Activated T-helper 2 cell treated with anti-CD3 and anti-CD28 coated beads, Interferon-gamma antibody, Interleukin-2, Interleukin-4, amounts not matched to agents 10 μg/mL and 5 μg/mL and 100 μg/mL, durations not matched to agents 14 hours and 24 hours and 36 hours (primary cell): ENCODE data around the gene C11orf52. TPM values are rescaled to one million over a fixed set of nuclear protein-coding genes. Genes with fewer than 3 reads are reported as not detected.
A peak's percentile ranks its signal among the peaks of the same experiment; 100 is the strongest.
"Not testable (repeated sequence)": the region's sequence is repeated elsewhere in the genome, so short reads cannot be mapped to it uniquely, and the experiment has no call there.

Experiments
- DNase-seq: peaks from one replicate; pipeline ENCODE4 v3.0.0; 2021; ENCODE audit warnings: low spot score
- H3K27ac Mint-ChIP-seq: one replicate; pipeline ENCODE4 v1.8.0; 2021; ENCODE audit warnings: mixed read lengths
- H3K27me3 Mint-ChIP-seq: one replicate; pipeline ENCODE4 v1.8.0; 2021; ENCODE audit warnings: low read depth, mixed read lengths
- H3K36me3 Mint-ChIP-seq: one replicate; pipeline ENCODE4 v1.8.0; 2021; ENCODE audit warnings: low read depth, mixed read lengths
- H3K4me1 Mint-ChIP-seq: one replicate; pipeline ENCODE4 v1.8.0; 2021; ENCODE audit warnings: low read depth, mixed read lengths
- H3K4me3 Mint-ChIP-seq: one replicate; pipeline ENCODE4 v1.8.0; 2021; ENCODE audit warnings: low read depth, mild to moderate bottlenecking, moderate library complexity, mixed read lengths
- H3K9me3 Mint-ChIP-seq: one replicate; pipeline ENCODE4 v1.8.0; 2021; ENCODE audit warnings: mixed read lengths
- intact Hi-C: fragments of 100-400 bp; cut with micrococcal nuclease; formaldehyde crosslinking; loops from one replicate; pipeline ENCODE4 v1.15.1; 2023
- total RNA-seq: library from RNA; stranded (reverse); gene quantifications from 2 replicates; pipeline ENCODE4 v1.2.3, GENCODE V29; 2022

C11orf52 gene, protein sequence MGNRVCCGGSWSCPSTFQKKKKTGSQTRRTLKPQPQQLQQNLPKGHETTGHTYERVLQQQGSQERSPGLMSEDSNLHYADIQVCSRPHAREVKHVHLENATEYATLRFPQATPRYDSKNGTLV
- total RNA-seq = not detected in 2 replicates

DNA sequence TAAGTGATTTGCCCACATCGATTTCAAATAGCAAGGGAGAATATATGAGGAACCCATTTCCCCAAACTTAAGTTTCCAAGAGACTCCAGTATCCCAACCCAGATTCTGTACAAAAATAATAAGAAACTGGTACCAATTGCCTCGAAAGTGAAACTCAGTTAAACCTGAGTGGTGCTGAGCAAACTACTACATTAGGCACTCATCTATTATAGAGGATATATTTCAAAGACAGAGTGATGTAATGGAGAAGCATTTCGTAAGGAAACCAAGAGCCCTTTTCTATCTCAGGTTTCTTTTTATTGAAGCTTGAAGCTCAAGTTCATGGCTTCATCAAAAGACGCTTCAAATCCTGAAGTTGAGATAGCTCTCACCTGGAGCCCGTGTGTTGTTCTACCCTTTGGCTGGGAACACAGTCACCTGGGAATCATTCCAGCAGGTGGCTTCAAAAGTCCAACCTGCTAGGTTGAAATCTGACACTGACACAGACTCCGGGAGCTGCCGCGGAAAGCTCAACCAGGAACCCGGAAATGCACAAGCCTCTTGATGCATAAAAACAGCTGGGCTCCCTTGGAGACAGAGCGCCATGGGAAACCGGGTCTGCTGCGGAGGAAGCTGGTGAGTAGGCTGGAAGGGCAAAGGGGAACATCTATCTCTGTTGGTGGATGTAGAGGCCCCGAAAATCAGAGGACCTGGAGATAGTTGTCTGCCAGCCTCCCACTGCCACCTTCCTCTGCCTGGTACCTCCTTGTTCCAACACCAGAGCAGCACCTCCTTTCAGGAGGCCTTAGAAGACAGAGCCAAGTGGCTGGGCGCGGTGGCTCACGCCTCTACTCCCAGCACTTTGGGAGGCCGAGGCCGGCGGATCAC, at the start of gene C11orf52:
C11orf52 (plus strand) TSS at position 524 of the 867 bp plus-strand sequence; CDS start at position 584, 60 bp downstream.
- no peaks in the 10 kb centered on the region for H3K9me3 Mint-ChIP-seq
- intact Hi-C loops = no loop called here
- H3K27ac Mint-ChIP-seq = no peak within 1 kb of the TSS
- peaks cover 30% of the 10 kb centered on the region for H3K27me3 Mint-ChIP-seq
- no peak within 1 kb of the TSS for H3K4me3 Mint-ChIP-seq
- H3K4me1 Mint-ChIP-seq = peaks cover 2% of the 10 kb centered on the region
- H3K36me3 Mint-ChIP-seq = no peaks in the 10 kb centered on the region
- DNase-seq = no peak

DNA sequence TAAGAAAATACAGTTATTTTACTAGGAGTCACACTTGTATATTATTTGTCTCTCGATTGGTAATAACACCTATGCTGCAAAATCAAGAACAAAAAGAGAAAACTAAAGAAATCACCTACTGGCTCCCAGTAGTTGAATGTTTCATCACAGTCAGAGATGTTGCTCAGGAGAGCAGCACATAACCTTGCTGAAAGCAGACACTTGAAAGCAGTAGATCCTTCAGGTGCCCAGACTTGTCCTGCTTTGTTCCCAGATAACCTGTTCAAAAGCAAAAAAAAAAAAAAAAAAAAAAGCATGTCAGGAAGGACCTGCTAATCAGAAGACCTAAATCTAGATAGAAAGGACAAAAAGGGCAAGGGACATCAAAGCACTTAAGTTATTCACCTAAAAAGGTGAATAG, 48.6 kb upstream of the C11orf52 start:
- Mint-ChIP-seq H3K4me3 (no peak overlapping the region), H3K4me1 (peaks cover 28% of the 10 kb centered on the region), H3K36me3 (peaks cover 32% of the 10 kb centered on the region), H3K9me3 (no peaks in the 10 kb centered on the region), H3K27me3 (no peaks in the 10 kb centered on the region), H3K27ac (no peak overlapping the region)
- DNase-seq = no peak
- intact Hi-C loops = loop anchor here (2.0 kb wide), 2 partner anchors 57 to 217 kb away; partner anchors contain the start of genes SDHD and TIMM8B

DNA sequence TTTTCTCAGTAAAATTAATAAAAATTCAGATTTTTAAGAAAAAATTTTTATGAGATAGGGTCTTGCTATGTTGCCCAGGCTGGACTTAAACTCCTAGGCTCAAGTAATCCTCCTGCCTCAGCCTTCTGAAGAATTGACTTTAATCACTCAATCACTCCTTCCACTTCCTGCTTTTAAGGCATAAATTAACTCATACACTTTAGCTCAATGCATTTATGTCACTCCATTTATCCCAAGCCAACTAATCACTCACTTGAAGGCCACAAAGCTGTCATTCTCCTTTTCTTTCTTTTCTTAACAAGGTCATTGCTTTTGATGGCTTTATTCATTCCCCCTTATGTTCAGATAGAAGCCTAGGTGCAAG, 48.2 kb upstream of the C11orf52 start:
- peak overlapping the region; percentile 85 for H3K27ac Mint-ChIP-seq
- no peaks in the 10 kb centered on the region for H3K27me3 Mint-ChIP-seq
- peaks cover 28% of the 10 kb centered on the region for H3K4me1 Mint-ChIP-seq
- peak overlapping the region; percentile 91 for H3K4me3 Mint-ChIP-seq
- peaks cover 30% of the 10 kb centered on the region for H3K36me3 Mint-ChIP-seq
- no peaks in the 10 kb centered on the region for H3K9me3 Mint-ChIP-seq
- intact Hi-C loops = loop anchor here (2.0 kb wide), 2 partner anchors 56 to 216 kb away; partner anchors contain the start of genes SDHD and TIMM8B
- no peak for DNase-seq

DNA sequence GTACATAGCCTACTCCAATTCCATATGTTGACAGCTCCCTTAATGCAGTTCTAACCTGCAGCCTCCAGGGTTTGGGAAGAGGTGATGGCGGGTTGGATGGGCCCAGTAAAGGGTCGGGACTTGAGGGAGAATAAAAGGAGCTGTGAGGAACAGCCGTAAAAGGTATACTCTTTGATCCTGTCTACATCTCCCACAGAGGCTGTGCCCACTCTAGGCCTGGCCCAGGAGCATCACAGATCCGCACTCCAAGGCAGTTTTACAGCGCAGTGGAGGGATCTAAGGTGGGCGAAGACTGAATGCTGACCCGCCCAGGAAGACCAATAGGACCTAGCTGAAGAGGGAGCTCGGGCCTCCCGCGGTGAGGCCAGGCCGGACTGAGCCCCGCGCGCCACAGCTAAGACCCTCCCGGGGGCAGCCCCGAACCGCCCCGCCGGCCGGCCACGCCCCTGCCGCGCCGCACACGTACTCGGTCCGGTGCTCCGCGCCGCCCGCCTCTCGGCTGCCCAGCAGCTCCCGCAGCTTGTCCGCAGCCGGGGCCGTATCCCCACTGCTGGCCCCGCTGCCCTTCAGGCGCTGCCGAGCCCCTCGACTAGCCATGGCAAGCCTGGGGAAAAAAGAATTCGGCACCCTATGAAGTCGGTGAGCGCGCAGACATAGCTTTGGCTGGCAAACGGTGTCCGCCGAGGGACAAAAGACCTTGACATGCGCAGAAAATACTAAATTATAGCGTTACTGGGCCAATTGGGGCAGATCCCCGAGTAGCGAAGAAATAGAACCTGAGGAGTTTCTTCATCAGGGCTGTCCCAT, 47.6 kb upstream of the C11orf52 start, which contains the start of gene ALG9:
ALG9 (minus strand) TSS at position 696 of the 807 bp plus-strand sequence; CDS start at position 597, 99 bp downstream.
- Mint-ChIP-seq H3K27ac (peak within 1 kb of the TSS; percentile 85), H3K36me3 (peaks cover 28% of the 10 kb centered on the region), H3K27me3 (no peaks in the 10 kb centered on the region), H3K4me3 (peak within 1 kb of the TSS; percentile 91), H3K9me3 (no peaks in the 10 kb centered on the region), H3K4me1 (peaks cover 28% of the 10 kb centered on the region)
- intact Hi-C loops = loop anchor here (1.0 to 2.0 kb wide), 3 partner anchors 8 to 216 kb away; partner anchors contain the start of genes CFAP68, FDXACB1, SDHD and TIMM8B
- peak; percentile 87 for DNase-seq

DNA sequence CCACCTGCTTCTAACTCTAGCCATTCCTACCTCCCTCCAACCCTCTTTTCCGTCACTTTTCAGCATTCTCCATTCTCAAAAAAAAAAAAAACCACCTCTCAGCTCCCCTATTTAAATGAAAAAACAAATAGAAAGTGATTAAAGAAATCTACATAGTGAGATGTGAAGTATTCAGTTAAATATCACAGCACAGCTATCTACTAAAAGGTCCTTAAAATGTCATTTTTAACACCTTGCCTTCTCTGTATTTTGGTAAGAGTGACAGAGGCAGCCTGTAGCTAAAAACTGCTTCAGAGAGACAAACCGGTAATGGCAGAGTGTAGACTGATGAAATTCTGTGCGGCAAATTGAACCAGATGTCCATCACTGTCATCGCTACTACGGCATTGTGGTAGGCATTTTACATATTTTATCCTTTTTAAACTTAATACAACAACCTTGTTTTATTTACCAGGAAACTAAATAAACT, 47.0 kb upstream of the C11orf52 start:
- Mint-ChIP-seq H3K27ac (peak overlapping the region; percentile 82), H3K9me3 (no peaks in the 10 kb centered on the region), H3K4me1 (peaks cover 29% of the 10 kb centered on the region), H3K4me3 (peak overlapping the region; percentile 91), H3K36me3 (peaks cover 22% of the 10 kb centered on the region), H3K27me3 (no peaks in the 10 kb centered on the region)
- no peak for DNase-seq
- intact Hi-C loops = loop anchor here (1.0 to 2.0 kb wide), 3 partner anchors 8 to 215 kb away; partner anchors contain the start of genes CFAP68, FDXACB1, SDHD and TIMM8B

DNA sequence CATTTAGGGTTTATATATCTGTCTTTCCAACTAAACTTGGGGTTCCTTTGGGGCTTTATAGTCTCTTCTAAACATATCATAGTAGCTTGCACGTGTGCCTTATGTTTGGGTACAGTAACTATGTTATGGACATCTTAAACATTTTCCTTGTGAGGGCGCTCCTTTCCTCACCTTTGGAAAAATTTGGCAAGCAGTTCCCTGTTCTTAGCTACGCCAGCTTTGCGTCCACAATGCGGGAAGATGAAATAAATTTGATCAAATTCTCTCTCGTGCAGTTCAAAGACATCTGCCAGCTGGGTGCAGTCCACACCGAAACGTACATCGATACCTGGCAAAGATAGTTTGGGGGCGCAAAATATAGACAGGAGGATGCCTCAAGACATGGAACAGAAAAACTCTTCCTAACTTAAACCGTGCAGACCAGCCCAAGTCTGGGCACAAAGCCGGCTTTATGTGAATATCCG, 40.3 kb upstream of the C11orf52 start:
- Mint-ChIP-seq H3K9me3 (no peaks in the 10 kb centered on the region), H3K4me1 (peaks cover 13% of the 10 kb centered on the region), H3K4me3 (peak overlapping the region; percentile 96), H3K36me3 (peaks cover 5% of the 10 kb centered on the region), H3K27ac (peak overlapping the region; percentile 100), H3K27me3 (no peaks in the 10 kb centered on the region)
- intact Hi-C loops = loop anchor here (2.0 to 5.0 kb wide), 3 partner anchors 146 to 299 kb away; partner anchors contain the start of genes BCO2, DLAT, NKAPD1 and PIH1D2
- no peak for DNase-seq

DNA sequence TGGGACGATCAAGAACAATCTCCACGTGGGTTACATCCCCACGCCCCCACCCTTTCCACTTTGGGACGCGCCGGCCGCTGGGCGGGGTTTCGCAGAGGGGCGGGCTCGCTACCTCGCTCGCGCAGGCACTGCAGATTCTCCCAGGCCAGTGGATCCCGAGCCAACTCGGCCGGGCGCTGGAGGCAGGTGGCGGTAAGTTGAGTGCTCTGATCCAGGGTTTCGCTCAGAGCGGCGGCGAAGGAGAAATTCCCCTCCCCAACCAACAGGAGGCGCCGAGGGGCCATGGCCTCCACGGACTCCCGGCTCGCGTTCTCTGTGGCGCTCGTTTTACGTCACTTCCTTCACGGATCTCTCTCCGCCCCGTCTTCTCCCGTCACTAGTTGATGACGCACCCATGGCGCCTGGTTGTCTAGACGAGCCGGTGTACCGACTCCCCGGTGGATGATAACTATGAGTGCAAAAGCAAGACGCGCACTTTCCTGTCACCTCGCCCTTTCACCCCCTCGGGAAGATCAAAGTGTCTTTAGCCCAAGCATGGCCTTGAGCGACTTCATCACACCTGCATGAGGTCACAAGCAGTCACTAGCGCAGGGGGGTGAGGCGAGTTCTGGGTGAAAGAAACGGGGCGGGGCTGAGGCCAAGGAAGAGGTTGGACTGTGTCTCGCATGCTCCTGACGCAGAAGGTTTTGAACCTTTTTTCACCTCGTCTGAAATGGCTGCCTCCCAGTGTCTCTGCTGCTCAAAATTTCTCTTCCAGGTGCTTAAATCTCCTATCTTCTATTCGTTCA, 39.7 kb upstream of the C11orf52 start, which contains the start of the genes CFAP68 and FDXACB1:
CFAP68 (plus strand) TSS at position 693 of the 788 bp plus-strand sequence; CDS start at position 713, 20 bp downstream.
FDXACB1 (minus strand) TSS at position 317 of the 788 bp plus-strand sequence; CDS start at position 284, 33 bp downstream.
- Mint-ChIP-seq H3K27me3 (no peaks in the 10 kb centered on the region), H3K4me1 (peaks cover 13% of the 10 kb centered on the region), H3K9me3 (no peaks in the 10 kb centered on the region), H3K27ac (peak within 1 kb of the TSS; percentile 100), H3K4me3 (peak within 1 kb of the TSS; percentile 96), H3K36me3 (peaks cover 5% of the 10 kb centered on the region)
- peak; percentile 94 for DNase-seq
- intact Hi-C loops = loop anchor here (1.0 to 5.0 kb wide), 7 partner anchors 8 to 298 kb away; partner anchors contain the start of genes ALG9, BCO2, DLAT and NKAPD1

DNA sequence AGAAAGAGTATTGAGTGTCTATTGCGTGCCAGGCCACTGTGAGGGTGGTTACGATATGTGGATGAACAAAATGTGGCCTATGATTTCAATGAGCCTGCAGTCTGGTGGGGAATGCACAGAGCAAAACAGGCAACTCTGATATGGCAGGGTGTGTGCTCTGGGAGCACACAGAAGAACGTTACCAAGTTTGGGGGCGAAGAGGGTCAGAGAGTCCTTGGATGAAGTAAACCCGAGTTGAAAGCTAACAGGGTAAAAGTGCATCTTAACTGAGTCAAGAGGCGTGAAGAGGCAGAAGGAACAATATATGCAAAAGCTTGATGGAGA, 39.1 kb upstream of the C11orf52 start:
- Mint-ChIP-seq H3K27ac (peak overlapping the region; percentile 100), H3K4me1 (peaks cover 13% of the 10 kb centered on the region), H3K36me3 (peaks cover 5% of the 10 kb centered on the region), H3K9me3 (no peaks in the 10 kb centered on the region), H3K27me3 (no peaks in the 10 kb centered on the region), H3K4me3 (peak overlapping the region; percentile 96)
- intact Hi-C loops = loop anchor here (1.0 to 5.0 kb wide), 7 partner anchors 8 to 298 kb away; partner anchors contain the start of genes ALG9, BCO2, DLAT and NKAPD1
- no peak for DNase-seq

DNA sequence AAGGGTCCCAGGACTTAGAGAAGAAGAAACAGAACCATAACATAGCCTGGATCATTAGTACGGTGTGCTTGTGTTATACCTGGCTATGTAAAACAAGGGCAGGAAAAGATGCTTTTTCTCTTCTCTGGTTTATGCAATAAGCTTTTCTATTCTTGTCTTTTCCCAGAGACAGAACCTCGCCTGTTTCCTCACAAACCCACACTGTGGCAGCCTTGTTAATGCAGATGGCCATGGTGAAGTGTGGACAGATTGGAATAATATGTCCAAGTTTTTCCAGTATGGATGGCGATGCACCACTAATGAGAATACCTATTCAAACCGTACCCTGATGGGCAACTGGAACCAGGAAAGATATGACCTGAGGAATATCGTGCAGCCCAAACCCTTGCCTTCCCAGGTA, 36.5 kb upstream of the C11orf52 start:
- Mint-ChIP-seq H3K9me3 (no peaks in the 10 kb centered on the region), H3K4me1 (peaks cover 10% of the 10 kb centered on the region), H3K36me3 (no peaks in the 10 kb centered on the region), H3K27me3 (no peaks in the 10 kb centered on the region), H3K4me3 (no peak overlapping the region), H3K27ac (no peak overlapping the region)
- DNase-seq = no peak
- intact Hi-C loops = no loop called here

DNA sequence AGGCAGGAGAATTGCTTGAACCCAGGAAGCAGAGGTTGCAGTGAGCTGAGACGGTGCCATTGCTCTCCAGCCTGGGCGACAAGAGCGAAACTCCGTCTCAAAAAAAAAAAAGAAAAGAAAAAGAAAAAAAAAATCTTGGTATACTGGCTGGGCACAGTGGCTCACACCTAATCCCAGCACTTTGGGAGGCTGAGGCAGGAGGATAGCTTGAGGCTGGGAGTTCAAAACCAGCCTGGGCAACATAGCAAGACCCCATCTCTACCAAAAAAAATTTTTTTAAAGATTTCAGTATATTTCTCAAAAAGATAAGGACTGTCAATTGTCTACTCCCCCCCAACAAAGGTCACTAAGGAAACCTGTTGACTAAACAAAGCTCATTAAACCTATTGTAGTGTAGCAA, 33.7 kb upstream of the C11orf52 start:
- H3K4me3 Mint-ChIP-seq, H3K9me3 Mint-ChIP-seq, H3K4me1 Mint-ChIP-seq, intact Hi-C loops, H3K36me3 Mint-ChIP-seq, H3K27ac Mint-ChIP-seq, DNase-seq, H3K27me3 Mint-ChIP-seq: not testable (repeated sequence)

DNA sequence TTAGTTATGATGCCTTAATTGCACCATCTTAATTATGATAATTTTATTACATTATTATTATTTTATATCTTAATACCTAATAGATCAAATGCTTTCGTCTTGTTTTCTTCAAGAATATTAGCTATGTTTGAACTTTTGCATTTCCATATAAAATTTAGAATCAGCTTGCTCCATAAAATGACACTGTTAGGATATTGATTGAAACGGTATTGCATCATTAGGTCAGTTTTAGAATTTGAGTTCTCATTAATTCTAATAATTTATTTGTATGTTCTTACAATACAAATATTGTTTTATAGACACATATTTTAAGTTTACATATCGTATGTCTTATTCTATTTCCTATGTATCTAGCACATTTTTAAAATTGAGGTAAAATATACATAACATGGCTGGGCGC, 32.7 kb upstream of the C11orf52 start:
- H3K27me3 Mint-ChIP-seq = no peaks in the 10 kb centered on the region
- no peak overlapping the region for H3K4me3 Mint-ChIP-seq
- no peak overlapping the region for H3K27ac Mint-ChIP-seq

More for the DNA sequence above, 32.7 kb upstream of the C11orf52 start:
- no peak for DNase-seq
- intact Hi-C loops = no loop called here
- Mint-ChIP-seq H3K36me3 (no peaks in the 10 kb centered on the region), H3K4me1 (no peaks in the 10 kb centered on the region), H3K9me3 (no peaks in the 10 kb centered on the region)
